ENCODE measurements around the gene DNAJB4. TPM values are rescaled to one million over a fixed set of nuclear protein-coding genes. Genes with fewer than 3 reads are reported as not detected.

DNAJB4 gene
- total RNA-seq, 1 experiment from 2014 or later, result 45.5 TPM

GRCh38 chr1:78040484-78041089, 35.8 kb downstream of the DNAJB4 start:
- H2AFZ ChIP-seq, result no peak overlapping the region
- H3K4me1 ChIP-seq (replicated peaks; ENCODE audit: insufficient read depth), result no peaks in the 10 kb centered on the region
- DNase-seq, result no peak
- H3K9me2 ChIP-seq (ENCODE audit: insufficient read depth), result no peaks in the 10 kb centered on the region
- H3K79me2 ChIP-seq (ENCODE audit: low read depth), result no peaks in the 10 kb centered on the region
- intact Hi-C loops (cut with micrococcal nuclease; ENCODE audit: unreplicated experiment), result no loop called here
- H3K9me3 ChIP-seq (ENCODE audit: insufficient read depth, low read depth), result no peaks in the 10 kb centered on the region
- H3F3A ChIP-seq (ENCODE audit: insufficient read depth, low read depth), result no peaks in the 10 kb centered on the region
- H4K20me1 ChIP-seq (ENCODE audit: insufficient read depth), result no peaks in the 10 kb centered on the region
- TF ChIP-seq CTCF (conservative IDR thresholded peaks at IDR 0.05) (no peak), EZH2 (IDR thresholded peaks at IDR 0.05; ENCODE audit: low read depth) (no peak)
- no peak overlapping the region for H3K4me3 ChIP-seq
- POLR2A ChIA-PET (ENCODE audit: unreplicated experiment), result no interaction called here
- H3K4me2 ChIP-seq, result no peak overlapping the region
- no peaks in the 10 kb centered on the region for H3K27me3 ChIP-seq (ENCODE audit: insufficient read depth, low read depth)
- no TSS peak for BruUV-seq (replicated peaks)
- CTCF ChIA-PET, result no interaction called here
- no peak overlapping the region for H3K27ac ChIP-seq
- H3K36me3 ChIP-seq (ENCODE audit: low read depth), result no peaks in the 10 kb centered on the region

GRCh38 chr1:78043436-78043835, 38.7 kb downstream of the DNAJB4 start:
- no peak overlapping the region for H2AFZ ChIP-seq
- intact Hi-C loops (cut with micrococcal nuclease; ENCODE audit: unreplicated experiment), result no loop called here
- no peak overlapping the region for H3K27ac ChIP-seq
- no peak overlapping the region for H3K4me2 ChIP-seq
- H3K9me2 ChIP-seq (ENCODE audit: insufficient read depth), result no peaks in the 10 kb centered on the region
- no peak overlapping the region for H3K4me3 ChIP-seq
- H3K9me3 ChIP-seq (ENCODE audit: insufficient read depth, low read depth), result no peaks in the 10 kb centered on the region
- no peak for DNase-seq
- no peaks in the 10 kb centered on the region for H3K4me1 ChIP-seq (replicated peaks; ENCODE audit: insufficient read depth)
- CTCF ChIA-PET, result no interaction called here
- no peak for TF ChIP-seq CTCF (conservative IDR thresholded peaks at IDR 0.05)
- no peak for TF ChIP-seq EZH2 (IDR thresholded peaks at IDR 0.05; ENCODE audit: low read depth)
- no peaks in the 10 kb centered on the region for H3K36me3 ChIP-seq (ENCODE audit: low read depth)
- no peaks in the 10 kb centered on the region for H3K79me2 ChIP-seq (ENCODE audit: low read depth)
- H4K20me1 ChIP-seq (ENCODE audit: insufficient read depth), result no peaks in the 10 kb centered on the region
- H3F3A ChIP-seq (ENCODE audit: insufficient read depth, low read depth), result no peaks in the 10 kb centered on the region
- H3K27me3 ChIP-seq (ENCODE audit: insufficient read depth, low read depth), result no peaks in the 10 kb centered on the region
- POLR2A ChIA-PET (ENCODE audit: unreplicated experiment), result no interaction called here
- no TSS peak for BruUV-seq (replicated peaks)

DNA sequence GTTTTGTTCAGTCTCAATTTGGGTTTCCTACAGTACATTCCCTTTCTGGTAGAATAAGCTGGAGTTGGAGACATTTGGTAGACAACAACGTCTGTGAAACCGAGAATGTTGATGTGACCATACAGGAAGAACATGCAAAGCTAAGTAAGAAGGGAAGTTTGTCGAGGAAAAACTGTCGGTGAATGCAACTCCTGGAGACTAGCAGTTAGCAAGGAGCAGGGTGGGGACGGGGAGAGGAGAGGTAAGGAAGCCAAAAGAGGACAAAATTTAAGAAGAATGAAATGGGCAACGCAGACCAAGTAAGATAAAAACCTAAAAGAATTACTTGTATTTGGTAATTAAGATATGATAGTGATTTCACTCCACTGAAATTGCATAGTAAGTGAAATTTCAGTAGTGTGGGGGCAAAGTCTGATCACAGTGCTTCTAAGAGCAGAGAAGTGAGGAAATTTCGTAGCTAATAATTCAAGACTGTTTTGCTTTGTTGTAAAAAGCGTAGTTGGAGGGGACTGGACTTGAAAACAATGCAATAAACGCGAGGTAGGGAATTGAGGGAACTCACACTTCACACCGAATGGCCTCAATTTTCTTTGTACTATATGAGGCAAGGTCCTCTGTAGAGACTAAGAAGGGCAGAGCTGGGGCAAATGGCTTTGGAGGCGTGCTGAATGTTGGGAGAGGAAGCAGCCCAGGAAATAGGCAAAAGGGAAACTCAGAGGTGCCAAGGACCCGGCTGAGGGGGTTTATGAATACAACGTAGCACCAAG, 40.2 kb downstream of the DNAJB4 start:
- Histone ChIP-seq H3F3A (ENCODE audit: insufficient read depth, low read depth) (no peaks in the 10 kb centered on the region), H3K9me2 (ENCODE audit: insufficient read depth) (no peaks in the 10 kb centered on the region), H3K4me2 (no peak overlapping the region), H3K36me3 (ENCODE audit: low read depth) (no peaks in the 10 kb centered on the region), H2AFZ (no peak overlapping the region), H3K4me1 (replicated peaks; ENCODE audit: insufficient read depth) (no peaks in the 10 kb centered on the region), H3K9me3 (ENCODE audit: insufficient read depth, low read depth) (no peaks in the 10 kb centered on the region), H3K27ac (no peak overlapping the region), H3K4me3 (no peak overlapping the region), H3K27me3 (ENCODE audit: insufficient read depth, low read depth) (no peaks in the 10 kb centered on the region), H4K20me1 (ENCODE audit: insufficient read depth) (no peaks in the 10 kb centered on the region), H3K79me2 (ENCODE audit: low read depth) (no peaks in the 10 kb centered on the region)
- DNase-seq, result no peak
- no TSS peak for BruUV-seq (replicated peaks)
- intact Hi-C loops (cut with micrococcal nuclease; ENCODE audit: unreplicated experiment), result no loop called here
- POLR2A ChIA-PET (ENCODE audit: unreplicated experiment), result no interaction called here
- CTCF ChIA-PET, result no interaction called here
- no peak for TF ChIP-seq EZH2 (IDR thresholded peaks at IDR 0.05; ENCODE audit: low read depth)
- TF ChIP-seq CTCF (conservative IDR thresholded peaks at IDR 0.05), result no peak
